Astrocyte of the spinal cord (primary cell): ENCODE measurements around the gene MRPS5.

ENCODE experiments used
- DNase-seq: peaks from one replicate; pipeline ENCODE4 v3.0.0; 2011; ENCODE audit warnings: low read depth, low spot score
- H3K4me3 ChIP-seq: 2 replicates; pipeline ENCODE4 v1.5.1; 2011; ENCODE audit warnings: low read depth, mild to moderate bottlenecking, low read length, moderate library complexity
- CTCF ChIP-seq: IDR thresholded peaks from 2 replicates; pipeline ENCODE4 v1.5.1; 2012; ENCODE audit warnings: low read depth, mild to moderate bottlenecking, low read length, inconsistent platforms
- in situ Hi-C: cut with HindIII; loops from 2 replicates; pipeline ENCODE4 v1.10.0; 2017; ENCODE audit warnings: low sequenced_read_pairs

Gene MRPS5

DNA sequence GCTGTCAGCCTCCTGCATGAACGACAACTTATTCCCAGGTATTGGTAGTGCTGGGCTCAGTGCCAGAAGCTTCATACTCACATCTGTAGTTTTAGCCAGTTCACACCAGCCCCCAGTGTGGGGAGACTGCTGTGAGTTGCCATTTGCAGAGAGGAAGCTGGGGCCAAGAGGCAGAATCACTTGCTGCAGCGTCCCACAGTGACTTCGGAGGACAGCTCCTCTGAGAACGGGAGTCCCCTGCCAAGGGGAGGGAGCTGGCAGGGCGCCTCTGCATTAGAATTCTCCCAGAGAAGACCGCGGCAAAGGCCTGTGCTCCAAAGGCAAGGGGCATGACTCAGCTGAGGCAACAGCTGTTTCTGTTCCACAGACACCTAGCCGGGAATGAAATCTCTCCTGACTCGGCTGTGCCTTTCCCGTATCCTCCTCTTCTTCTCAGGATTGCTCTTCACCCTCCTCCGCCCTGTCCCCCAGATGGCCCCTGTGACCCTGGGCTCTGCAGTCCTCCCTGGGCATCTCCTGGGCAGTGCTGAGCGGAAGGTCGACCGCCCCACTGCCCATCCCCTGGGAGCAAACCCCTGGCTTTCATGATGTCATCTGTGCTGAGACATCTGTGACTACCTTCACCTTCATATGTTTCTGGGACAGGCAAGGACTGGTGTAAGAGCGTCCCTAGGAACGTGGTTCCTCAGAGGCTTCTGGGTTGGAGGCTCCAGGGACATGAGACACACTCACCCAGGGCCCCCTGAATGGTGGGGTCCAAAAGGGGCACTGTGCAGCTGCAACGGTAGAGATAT lies 78.1 kb downstream of the MRPS5 start:
- no peak for TF ChIP-seq CTCF
- peak; percentile 71 for DNase-seq
- H3K4me3 ChIP-seq = no peak overlapping the region
- in situ Hi-C loops = no loop called here

- in situ Hi-C loops = no loop called here
- no peak for DNase-seq
- H3K4me3 ChIP-seq = no peak overlapping the region
- TF ChIP-seq CTCF = no peak
Measured at GRCh38 chr2:95042472-95043271, 78.9 kb downstream of the MRPS5 start.

DNA sequence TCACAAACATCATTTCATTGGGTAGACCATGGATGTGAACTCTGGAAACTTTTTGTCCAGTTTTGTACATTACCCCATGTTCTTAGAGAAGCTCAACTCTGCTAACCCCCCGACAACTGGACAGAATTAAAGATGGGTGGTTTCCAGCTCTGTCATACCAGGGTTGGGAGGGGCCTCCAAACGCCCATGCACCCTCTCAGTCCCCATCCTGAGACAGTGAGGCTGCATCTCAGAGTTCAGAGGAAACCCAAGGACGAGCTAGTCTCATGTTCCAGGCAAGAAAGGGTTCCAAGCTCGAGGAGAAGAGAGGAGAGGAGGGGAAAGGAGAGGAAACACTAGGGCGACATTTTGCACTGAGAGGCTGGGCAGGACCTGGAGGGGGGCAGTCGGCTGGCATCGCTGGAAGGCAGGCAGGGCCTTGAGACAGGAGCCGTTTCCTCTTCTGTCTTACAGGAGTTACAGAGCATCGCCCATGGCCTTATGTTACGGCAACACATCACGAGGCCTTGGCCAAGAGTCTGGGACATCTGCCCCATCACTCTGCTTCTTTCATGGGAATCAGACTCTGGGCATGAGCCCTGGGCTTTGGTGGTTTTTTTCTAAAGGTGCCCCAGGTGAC lies 79.7 kb downstream of the MRPS5 start:
- no peak for TF ChIP-seq CTCF
- no peak overlapping the region for H3K4me3 ChIP-seq
- in situ Hi-C loops = no loop called here
- DNase-seq = no peak

DNA sequence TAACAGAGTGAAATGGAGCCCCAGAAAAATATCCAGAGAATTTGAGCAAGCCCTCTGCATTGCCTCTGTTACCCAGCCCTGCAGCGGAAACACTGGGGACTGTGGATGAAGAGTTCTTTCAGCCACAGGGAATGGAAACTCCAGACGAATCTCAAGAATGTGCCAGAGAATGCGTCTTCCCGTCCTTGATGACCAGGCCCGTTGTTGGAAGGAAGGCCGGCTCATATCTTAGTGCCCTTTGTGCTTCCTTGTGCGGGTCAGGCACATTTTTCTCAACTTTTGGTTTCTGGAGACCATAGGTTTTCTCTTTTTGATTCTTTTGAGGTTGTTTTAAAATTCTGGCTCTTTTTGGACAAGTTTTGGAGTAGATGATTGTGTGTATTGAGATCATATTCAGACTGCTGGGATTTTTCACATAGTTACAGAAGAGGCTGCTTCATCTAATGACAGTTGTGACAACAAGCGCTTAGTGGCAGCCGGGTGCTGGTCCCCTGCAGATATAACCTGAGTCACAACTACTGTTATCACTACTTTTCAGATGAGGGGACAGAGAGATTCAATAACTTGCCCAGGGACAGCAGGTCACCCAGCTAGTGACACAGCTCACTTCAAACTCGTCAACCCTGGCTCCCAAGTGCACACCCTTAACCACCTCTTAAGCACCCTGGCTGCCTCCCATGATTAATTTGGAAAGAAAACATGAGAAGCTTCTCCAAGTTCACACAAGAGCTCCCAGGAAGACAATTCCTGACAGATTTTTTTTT lies 80.4 kb downstream of the MRPS5 start:
- in situ Hi-C loops = no loop called here
- no peak overlapping the region for H3K4me3 ChIP-seq
- DNase-seq = no peak
- TF ChIP-seq CTCF = no peak

GRCh38 chr2:95040426-95040825 lies 81.2 kb downstream of the MRPS5 start:
- in situ Hi-C loops = no loop called here
- no peak for TF ChIP-seq CTCF
- no peak for DNase-seq
- H3K4me3 ChIP-seq = no peak overlapping the region

- no peak overlapping the region for H3K4me3 ChIP-seq
- in situ Hi-C loops = no loop called here
- TF ChIP-seq CTCF = no peak
- no peak for DNase-seq
Measured at GRCh38 chr2:95039978-95040377, 81.6 kb downstream of the MRPS5 start.
